CD4-positive, alpha-beta T cell treated with Interleukin-17A for 1 hour (primary cell): ENCODE measurements around the gene F13A1.
"Not testable (repeated sequence)": the region's sequence is repeated elsewhere in the genome, so short reads cannot be mapped to it uniquely, and the experiment has no call there.

Experiments
- DNase-seq: peaks from one replicate; pipeline ENCODE4 v3.0.0-alpha.2; 2020

The F13A1 gene

GRCh38 chr6:6317825-6318733 is 2.4 kb downstream of the F13A1 start:
- no peak for DNase-seq

DNA sequence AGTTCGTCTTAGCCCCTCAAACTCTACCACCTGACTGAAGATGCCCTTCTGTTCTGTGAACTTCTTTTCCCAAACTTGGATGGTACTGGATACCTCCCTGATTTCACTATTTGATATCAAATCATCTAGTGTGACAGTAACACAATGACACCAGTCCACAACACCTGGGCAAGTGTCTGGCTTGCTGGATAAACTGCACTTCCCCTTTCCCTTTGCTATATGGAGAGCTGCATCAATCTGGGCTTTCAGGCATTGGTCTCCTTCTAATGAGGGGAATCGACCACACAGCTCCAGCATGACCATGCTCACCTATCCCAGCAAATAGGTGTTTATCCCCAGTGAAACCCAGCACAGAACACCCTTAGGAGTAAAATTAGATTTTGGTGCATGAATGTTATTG is 3.1 kb downstream of the F13A1 start:
- DNase-seq = no peak

GRCh38 chr6:6315660-6316059 is 4.8 kb downstream of the F13A1 start:
- peak; percentile 29 for DNase-seq

- no peak for DNase-seq
Observed at GRCh38 chr6:6314596-6314995, 5.9 kb downstream of the F13A1 start.

- DNase-seq = no peak
Observed at GRCh38 chr6:6312901-6313441, 7.5 kb downstream of the F13A1 start.

GRCh38 chr6:6305575-6305974 is 14.9 kb downstream of the F13A1 start:
- DNase-seq = no peak

DNA sequence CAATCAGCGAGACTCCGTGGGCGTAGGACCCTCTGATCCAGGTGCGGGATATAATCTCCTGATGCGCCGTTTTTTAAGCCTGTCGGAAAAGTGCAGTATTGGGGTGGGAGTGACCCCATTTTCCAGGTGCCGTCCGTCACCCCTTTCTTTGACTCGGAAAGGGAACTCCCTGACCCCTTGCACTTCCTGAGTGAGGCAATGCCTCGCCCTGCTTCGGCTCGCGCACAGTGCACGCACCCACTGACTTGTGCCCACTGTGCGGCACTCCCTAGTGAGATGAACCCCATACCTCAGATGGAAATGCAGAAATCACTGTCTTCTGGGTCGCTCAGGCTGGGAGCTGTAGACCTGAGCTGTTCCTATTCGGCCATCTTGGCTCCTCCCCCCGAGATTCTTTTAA is 20.1 kb downstream of the F13A1 start:
- DNase-seq = not testable (repeated sequence)

DNA sequence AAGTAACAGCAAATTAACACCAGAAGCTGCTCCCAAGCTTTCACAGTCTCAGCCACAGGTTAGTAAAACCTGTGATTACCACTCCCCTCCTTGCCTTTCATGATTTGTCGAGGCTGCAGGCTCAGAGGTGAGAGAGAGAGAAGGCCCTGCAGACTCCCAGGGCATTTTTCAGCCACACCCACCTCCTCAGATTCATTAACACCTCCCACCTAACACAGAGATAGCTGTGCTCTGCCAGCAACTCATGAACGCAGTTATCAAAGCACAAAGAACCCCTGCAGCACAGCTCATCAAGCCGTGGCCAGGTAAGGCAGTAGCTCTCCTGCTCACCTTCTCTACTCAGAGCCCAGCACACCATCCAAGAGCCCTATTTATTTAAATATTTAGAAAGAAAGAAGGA is 27.1 kb downstream of the F13A1 start:
- DNase-seq = no peak

DNA sequence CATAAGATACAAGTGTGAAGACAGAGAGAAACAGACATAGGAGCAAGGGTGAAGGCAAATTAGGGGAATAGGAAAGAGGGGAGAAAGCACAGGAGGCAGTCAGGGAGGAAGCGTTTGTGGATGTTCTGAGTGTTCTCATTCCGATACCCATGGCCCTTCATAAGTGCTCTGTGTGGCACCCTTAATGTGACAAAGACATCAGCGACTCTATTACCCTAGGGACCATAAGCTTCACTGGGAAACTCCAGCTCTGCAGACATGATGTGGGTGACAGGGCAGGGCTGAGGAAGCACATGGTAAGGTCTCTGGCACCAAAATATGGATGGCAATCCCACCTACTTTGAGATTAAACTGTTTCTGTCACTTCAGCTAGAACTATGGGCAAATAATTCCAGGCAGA is 33.0 kb downstream of the F13A1 start:
- DNase-seq = no peak

DNA sequence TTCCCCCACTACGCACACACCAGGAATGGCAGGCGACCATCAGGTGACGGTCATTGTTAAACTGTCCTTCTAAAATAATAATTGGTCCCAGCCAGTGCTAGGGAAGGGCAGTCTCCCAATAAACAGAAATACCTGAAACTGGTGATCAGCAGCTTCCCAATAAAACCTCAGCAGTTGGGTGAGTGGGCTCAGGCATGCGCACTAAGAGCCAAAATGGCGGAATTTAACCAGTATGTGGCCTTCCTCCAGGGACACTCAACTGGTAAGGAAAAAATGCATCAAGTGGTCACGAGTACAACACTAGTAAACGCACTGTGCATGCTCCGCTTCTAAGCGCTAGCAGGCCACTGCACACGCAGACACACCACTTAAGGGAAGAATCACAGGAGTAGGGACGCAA is 34.8 kb downstream of the F13A1 start:
- no peak for DNase-seq

GRCh38 chr6:6284221-6284966 is 36.1 kb downstream of the F13A1 start:
- no peak for DNase-seq

DNA sequence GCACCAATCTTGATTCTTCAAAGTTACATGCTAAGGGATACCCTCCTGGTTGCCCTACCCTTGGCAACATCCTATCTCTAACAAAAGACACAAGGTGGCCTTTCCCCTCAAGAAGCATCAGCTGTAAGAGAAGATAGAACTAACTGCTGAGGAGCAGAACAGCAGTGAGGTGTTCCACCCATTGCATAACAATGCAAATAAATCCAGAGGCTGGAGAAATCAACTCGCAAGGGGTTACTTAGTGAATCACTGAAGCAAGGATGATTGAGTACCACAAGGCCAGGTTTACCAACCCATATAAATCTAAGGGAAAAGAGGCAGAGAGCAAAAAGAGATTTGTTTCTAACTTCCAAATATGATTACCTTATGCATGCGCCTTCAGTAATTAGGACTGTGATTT is 36.7 kb downstream of the F13A1 start:
- no peak for DNase-seq

GRCh38 chr6:6282716-6283115 is 37.7 kb downstream of the F13A1 start:
- DNase-seq = no peak

DNA sequence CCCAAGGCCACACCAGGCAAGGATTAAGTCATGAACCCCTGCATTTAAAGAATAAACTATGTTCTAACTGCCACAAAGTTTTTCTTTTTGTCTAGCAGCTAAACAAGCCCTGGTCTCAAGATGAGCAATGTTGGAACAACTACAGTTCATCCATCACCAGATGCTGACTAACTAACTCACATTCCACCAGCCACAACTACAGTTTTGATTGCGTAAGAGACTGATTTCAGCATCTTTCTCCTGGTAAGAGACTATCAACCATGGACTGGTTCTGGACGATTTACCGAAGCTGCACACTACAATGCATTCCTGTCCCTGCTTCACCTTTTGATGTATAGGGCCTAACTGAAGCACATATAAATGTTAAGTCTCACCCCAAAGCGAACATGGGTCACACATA is 43.0 kb downstream of the F13A1 start:
- no peak for DNase-seq

DNA sequence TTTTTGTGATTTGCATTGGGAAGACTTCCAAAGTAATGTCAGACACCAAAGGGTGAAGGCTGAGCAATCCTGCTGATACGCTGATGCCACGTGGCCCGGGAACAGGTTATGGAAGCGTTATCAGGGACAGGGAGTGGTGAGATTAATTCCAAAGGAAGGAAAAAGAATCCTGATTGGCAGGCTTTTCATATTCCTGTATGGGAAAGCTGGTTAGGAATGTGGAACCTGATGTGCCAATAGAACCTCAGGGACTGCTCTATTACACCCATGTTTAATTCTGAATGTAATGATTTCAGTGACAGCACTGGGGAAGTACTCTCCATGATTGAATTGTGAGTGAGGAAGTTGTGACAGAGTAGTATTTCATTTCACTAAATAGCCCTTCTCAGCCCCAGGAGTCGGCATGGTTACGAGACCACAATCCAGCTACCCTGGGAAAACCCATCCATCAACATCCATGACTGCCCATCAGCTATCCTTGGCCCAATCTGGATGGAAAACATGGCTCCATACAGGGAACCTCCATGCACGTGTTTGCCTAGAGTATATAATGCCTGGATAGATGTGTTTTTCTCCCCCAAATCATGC is 49.4 kb downstream of the F13A1 start:
- DNase-seq = no peak

DNA sequence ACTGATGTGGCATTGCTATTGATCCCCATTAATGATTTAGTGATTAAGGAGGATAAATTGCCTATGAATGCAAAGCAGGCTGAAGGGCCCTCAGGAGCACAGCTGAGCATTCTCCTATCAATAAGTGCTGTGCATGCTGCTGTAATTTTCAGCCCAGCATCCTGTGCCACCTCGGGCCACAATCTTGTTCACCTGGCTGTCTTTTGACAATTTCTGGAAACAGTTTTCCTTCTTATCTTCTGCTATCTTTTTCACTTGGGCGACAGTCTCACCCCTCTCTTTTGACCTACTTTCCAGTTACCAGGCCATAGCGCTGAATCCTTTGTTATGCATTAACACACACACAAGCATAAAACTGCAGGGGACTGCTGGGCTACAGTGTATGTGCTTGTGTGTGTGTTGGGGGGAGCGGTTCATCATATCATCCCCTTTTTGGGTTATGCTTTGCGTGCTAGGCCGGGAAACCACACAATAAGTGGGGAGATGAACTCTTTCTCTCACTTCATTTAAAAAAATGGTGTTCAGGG is 60.2 kb downstream of the F13A1 start:
- DNase-seq = no peak

DNA sequence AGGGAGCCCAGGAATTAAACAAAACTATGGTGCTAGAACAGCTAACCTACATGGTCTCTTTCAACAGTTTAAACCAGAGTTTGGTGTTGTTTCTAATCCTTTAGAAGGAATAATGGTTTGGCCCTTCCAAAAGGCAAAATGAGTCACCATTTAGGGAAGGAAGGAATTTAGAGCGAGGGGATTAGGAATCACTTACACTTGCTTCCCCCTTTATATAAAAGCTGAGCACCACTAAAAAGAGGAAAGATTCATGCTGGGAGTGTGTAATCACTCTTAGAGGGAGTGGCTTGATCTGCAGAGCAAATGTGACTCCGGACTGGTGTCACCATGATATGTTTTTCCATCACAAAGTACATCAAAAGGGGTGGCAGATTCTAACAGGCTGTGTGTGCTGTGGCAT is 63.6 kb downstream of the F13A1 start:
- DNase-seq = no peak

DNA sequence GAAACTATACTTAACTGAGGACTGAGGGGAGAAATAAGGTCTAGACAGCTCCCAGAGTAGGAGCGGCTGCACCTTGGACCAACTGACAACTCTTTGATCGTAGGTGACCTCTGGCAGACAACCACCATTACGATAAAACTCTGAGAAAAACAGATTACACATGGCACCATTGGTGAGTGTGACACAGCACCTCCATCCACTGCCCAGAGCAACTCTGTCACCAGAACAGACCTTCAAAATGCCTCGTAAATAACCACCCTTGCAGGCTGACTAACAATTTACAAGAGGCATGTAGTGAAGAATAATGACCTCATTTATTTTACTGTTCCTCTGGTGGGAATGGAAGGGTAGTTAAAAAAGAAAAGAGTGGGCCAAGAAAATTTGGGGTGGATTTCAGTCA is 64.2 kb downstream of the F13A1 start:
- no peak for DNase-seq

DNA sequence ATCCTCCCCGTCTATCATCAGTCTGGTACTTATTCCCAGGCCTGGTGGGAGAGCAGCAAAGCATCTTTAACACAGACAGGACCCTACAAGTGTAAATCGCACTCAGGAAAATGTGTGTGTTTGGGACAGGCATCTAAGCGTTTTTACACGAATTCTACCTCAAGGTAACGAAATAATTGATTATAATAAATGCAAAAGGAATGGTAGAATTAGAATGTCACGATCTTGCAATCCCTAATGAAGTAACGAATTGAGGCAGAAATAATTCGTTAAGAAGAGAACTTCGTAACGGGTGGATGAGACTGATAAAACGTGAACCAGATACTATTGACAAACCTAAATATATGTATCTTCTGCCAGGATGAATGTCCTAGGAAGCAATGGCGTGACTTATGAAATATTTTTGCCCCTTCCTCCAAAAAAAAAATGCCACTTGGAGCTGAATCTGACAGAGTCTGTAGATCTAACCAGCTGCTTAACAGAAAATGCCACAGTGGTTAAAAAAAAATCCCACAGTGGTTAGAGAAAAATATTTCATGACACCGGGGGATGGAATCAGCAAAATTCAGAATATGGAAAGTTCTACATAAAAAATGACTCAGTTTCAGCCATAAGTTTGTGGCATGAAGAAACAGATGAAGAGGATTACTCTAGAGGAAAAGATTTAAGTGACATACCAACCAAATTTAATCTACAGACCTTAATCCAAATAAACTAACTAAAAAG is 68.7 kb downstream of the F13A1 start:
- DNase-seq = no peak

DNA sequence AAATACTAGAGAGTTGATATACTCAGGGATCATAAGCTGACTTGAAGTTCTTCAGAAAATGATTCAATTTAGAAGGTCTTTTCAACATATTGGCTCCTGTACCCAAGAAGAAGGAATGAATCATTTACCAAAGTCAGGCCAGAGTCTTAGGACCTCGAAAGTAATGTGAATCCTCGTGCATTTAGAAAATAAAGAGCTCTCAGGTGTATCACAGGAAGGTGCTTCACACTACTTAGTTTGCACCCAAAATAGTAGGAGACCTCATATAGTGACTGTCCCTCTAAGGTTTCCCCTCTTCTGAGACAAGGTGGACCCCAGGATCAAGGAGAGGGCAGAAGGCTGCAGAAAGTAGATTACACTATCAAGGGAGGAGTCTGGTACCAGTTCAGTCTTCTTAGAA is 71.8 kb downstream of the F13A1 start:
- no peak for DNase-seq

- DNase-seq = no peak
Observed at GRCh38 chr6:6246544-6246943, 73.9 kb downstream of the F13A1 start.

DNA sequence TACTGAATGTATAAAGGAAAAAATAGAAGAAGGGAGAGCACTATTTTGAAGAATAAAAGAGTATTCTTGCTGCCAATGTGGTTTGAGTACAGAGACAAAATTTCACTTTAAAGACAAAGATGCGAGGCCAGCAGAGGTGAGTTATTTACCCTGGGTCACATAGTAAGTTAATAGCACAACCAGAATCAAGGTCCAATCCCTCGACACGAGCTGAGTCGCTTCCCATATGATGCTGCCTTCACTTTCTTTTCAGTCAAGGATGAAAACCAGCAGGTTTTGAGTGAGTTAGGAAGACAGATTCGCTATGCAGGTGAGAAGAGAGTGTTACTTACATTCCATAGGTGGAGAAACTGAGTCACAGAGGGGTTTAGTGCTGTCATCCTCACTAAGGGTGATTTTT is 75.8 kb downstream of the F13A1 start:
- DNase-seq = no peak

GRCh38 chr6:6243846-6244245 is 76.6 kb downstream of the F13A1 start:
- DNase-seq = no peak
